Caki2 (cell line): ENCODE data around the gene DOCK10. TPM values are rescaled to one million over a fixed set of nuclear protein-coding genes. Genes with fewer than 3 reads are reported as not detected.
"Not testable (repeated sequence)": the region's sequence is repeated elsewhere in the genome, so short reads cannot be mapped to it uniquely, and the experiment has no call there.

Experiments used
- DNase-seq: peaks from one replicate; pipeline ENCODE4 v3.0.0-alpha.2; 2015; ENCODE audit warnings: low read depth
- in situ Hi-C: cut with HindIII; loops from 2 replicates; pipeline ENCODE4 v1.10.0; 2016; ENCODE audit warnings: low sequenced_read_pairs, low pct_unique_long_range_greater_than_20kb, mixed read lengths
- total RNA-seq: library from RNA; depleted of rRNA; stranded (reverse); fragments of >200 nt; shearing (Covaris generic); gene quantifications from 2 replicates; pipeline ENCODE4 v1.2.3, GENCODE V29; 2014; ENCODE audit warnings: low replicate concordance

DOCK10 gene
- total RNA-seq, 1 experiment from 2014 or later, result 11.6 TPM

DNA sequence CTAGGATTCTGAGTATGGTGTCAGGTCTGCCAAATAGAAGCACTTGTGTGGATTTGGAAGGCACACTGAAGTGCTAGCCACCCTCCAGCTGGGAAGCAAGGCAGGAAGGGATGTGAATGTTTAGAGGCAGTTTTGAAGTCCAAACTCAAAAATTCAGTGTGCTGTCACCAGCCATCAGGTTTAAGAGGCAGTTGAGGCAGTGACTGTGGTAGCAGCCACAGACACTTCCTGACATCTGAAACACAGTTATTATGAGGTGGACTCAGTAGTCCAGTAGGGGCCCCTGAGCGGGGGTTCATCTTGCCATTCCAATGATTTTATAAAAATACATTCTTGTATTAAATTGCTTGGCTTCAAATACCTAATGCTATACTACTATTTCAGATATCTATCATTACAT is 13.4 kb upstream of the DOCK10 start:
- no peak for DNase-seq
- in situ Hi-C loops, result no loop called here

DNA sequence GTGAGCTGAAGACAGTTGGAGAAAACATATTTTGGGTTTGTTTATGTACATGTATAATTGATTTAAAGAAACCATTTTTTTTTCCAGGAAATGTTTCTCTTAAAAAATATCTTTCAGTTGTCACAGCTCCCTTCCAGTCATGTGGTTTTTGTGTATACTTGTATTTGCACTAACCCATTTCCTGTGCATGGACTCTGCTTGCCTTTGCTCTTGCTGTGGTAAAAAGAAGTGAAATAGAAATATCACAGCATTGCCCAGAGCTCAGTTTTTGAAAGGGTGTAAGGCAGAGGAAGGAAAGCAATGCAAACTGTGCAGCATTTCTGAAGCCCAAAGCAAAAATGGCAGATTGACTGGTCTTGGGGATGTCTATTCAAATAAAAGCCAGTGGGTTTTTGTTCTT is 10.4 kb upstream of the DOCK10 start:
- no peak for DNase-seq
- in situ Hi-C loops, result no loop called here

DNA sequence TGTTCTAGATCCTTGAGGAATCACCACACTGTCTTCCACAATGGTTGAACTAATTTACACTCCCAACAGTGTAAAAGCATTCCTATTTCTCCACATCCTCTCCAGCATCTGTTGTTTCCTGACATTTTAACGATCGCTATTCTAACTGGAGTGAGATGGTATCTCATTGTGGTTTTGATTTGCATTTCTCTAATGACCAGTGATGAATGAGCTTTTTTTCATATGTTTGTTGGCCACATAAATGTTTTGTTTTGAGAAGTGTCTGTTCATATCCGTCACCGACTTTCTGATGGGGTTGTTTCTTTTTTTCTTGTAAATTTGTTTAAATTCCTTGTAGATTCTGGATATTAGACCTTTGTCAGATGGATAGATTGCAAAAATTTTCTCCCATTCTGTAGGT is 5.2 kb upstream of the DOCK10 start:
- DNase-seq, in situ Hi-C loops: not testable (repeated sequence)

GRCh38 chr2:225042800-225043167 is 516 bp upstream of the DOCK10 start:
- in situ Hi-C loops, result no loop called here
- DNase-seq, result peak; percentile 16

DNA sequence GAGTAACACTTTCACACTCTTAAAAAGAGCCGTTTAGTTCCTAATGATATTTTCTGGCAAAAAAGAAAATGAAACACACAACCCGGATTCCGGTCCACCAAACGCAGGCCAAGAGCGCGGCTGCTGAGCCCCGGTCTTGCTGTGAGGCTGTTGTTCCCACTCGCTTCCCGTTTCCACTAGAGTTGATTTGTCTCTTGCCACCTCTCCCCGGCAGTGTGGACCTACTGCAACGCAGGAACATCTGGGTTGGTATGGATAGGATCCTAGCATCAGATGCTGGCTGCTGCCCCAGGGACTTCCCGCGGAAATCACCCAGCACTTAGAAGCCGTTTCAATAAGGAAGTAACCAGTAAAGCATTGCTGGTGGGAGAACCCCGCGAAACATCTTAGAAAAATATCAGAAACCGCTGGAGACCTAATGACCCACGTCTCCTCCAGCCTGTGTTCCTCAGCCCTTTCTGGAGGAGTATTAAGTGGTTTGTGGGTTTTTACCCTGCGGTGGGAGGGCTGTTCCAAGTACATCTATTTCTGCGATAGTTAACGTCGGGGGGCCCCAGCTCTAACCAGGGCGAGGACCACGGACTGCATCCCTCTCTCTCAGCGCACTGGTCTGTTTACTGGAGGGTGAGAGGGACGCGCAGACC is 939 bp downstream of the DOCK10 start:
- in situ Hi-C loops, result no loop called here
- DNase-seq, result peak; percentile 55

DNA sequence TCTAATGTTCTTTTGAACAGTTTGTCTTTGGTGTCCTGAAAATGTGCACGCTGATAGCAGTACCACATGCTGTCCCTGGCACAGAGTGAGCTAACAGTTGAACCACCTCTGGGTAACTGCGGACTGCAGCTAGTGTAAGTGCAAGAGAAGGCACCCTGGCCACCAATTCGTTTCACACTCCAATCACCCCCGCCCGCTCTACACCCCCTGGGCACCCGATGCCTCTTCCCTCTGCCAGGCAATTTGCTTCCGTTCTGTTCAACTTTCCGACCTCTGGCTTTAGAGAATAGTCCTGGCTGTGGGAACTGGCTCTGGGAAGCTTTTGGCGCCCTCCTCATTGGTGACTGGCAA is 1.4 kb downstream of the DOCK10 start:
- DNase-seq, result no peak
- in situ Hi-C loops, result no loop called here

- in situ Hi-C loops, result no loop called here
Observed at GRCh38 chr2:225040142-225040541, 2.1 kb downstream of the DOCK10 start.

DNA sequence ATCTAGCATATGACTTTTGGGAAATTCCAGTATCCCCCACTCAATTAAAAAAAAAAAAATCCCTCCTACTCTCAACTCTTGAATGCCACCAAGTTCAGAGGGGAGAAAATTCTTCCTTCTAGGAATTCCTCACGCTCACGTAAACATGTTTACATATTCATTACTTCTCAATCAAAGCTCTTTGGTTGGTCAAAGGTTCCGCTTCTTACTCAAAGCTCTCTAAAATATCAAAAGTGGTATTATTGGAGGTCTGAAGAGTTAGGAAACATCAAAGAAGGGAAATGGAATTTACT is 4.1 kb downstream of the DOCK10 start:
- DNase-seq, result no peak
- in situ Hi-C loops, result no loop called here

More at GRCh38 chr2:225040142-225040541, 2.1 kb downstream of the DOCK10 start:
- DNase-seq, result peak; percentile 7

DNA sequence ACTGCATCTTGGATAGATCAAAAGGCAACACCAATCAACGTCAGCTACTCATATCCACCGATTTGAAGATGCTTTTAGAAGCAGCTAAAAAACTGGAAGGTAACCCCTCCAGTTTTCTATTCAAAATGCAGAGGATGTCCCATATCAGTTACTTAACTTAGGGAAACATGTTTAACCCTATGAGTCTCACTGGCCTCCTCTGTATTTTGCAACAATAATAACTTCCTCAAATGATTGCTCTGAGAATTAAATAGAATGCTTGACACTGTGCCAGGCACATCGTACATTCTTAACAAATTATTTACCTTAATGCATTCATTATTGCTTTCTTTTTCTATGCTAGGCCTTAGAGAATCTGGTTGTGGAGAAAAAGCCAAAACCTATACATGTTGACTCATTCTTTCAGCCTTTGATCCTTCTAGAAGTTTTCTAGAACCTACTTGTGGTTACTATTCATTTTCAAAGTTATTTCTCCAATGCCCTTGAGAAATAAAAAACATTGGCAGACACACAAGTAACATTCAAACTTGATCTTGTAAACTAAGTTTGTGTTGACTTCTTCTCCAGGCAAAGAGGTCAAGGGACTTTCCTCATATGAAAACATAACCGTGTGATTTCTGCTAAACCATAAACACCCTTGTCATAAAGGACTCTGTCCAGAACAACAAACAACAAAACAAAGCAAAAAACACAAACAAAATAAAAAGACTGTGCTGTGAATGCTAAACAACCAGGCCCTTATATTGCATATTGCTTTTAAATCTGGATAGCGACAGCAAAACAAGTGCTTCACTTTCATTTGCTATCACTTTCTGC is 4.6 kb downstream of the DOCK10 start:
- in situ Hi-C loops, result no loop called here
- no peak for DNase-seq

DNA sequence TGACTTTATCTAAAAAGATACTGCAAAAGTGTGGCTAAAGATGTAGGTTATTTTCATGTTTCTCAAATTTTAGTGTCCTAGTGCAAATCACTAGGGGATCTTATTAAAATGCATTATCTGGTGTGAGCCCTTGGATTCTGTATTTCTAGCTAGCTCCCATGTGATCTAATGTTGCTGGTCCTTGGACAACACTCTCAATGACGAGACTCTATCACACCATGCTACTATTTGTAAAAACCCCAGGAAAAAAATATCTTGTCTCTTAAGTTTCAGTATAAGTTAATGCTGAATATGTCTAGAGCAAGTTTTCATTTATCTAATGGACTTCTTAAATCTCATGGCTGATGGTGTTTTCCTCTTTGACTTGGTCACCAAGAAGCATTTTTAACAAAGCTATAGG is 5.8 kb downstream of the DOCK10 start:
- DNase-seq, result no peak
- in situ Hi-C loops, result no loop called here

DNA sequence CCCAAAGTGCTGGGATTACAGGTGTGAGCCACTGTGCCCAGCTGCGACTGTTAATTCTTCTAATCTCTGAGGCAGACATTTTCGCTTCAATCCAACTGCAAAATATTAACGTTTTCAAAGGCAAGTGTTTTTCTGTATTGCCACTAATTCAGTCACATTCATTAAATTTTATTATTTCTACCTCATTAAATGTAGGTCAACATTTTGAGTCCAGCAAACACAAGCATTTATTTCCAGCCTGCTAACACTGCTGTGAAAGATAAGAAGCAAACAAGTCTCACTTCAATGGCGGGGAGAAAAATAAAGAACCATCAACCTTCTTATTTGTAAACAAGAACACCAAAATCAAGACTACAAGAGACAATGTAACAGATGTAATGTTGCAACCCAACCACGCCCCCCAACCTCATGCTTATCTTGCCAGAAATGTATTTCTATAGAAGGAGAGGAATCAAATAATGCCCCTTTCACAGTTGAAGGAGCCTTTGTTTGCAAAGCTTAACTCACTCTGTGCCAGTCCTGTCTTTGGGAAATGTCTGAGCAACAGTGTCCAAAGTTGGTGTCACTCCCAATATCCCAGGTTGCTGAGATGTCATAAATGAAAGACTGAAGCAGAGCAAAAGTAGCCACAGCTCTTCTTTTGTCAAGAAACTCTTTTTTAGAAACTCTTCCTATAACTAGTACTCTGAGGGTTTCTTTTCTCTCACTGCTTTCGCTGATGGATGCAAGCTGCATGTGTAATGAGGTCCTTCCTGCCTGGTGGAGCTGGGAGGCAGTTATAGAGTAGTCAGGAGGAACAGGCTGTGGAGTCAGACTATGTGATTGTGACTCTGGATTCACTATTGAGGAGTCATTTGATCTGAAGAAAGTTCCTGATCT is 8.6 kb downstream of the DOCK10 start:
- DNase-seq, result no peak
- in situ Hi-C loops, result no loop called here

DNA sequence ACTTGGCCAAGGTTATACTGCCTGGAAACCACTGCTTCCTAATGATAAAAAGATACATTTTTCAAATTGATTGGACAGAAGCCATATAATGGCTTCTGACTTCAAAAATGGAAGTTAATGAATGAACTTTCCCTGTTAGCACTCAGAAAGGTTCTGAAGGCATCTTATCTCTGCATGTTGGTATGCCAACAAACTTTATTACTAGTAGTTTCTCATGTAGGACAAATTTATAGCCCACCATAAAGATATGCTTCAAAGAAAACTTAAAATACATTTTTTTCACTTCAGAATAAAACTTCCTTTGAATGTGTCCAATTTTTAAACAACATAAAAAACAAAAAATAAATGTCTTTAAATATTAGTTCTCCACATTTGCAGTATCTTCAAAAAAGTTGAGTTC is 10.0 kb downstream of the DOCK10 start:
- no peak for DNase-seq
- in situ Hi-C loops, result no loop called here

- in situ Hi-C loops, result no loop called here
- no peak for DNase-seq
Observed at GRCh38 chr2:225031599-225031998, 10.7 kb downstream of the DOCK10 start.

- no peak for DNase-seq
- in situ Hi-C loops, result no loop called here
Observed at GRCh38 chr2:225030893-225031292, 11.4 kb downstream of the DOCK10 start.

DNA sequence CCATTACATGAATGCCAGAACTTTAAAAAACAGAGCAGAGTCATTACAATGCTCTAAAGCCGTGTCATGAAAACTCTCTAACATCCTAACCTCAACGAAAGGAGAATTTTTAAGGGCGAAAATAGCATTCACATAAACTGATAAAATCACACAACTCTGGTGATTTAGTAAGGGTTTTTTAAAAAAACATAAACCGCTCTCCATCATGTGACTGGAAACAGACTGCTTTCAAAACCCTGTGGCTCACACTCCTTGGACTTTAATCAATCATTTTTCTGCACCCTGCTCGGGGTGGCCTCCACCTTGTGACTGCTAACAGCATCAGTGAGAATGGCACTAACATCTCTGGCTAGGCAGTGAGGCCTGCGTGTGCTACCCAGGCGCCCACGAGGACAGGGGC is 12.1 kb downstream of the DOCK10 start:
- in situ Hi-C loops, result no loop called here

GRCh38 chr2:225028572-225028971 is 13.7 kb downstream of the DOCK10 start:
- in situ Hi-C loops, result no loop called here
- no peak for DNase-seq

More for the DNA sequence above, 12.1 kb downstream of the DOCK10 start:
- no peak for DNase-seq

- no peak for DNase-seq
- in situ Hi-C loops, result no loop called here
Observed at GRCh38 chr2:225027061-225027762, 15.1 kb downstream of the DOCK10 start.

GRCh38 chr2:225025917-225026571 is 16.2 kb downstream of the DOCK10 start:
- in situ Hi-C loops, result no loop called here
- no peak for DNase-seq
